Large intestine (tissue), 3 donors: ENCODE data around the gene ERVFRD-1. TPM values are rescaled to one million over a fixed set of nuclear protein-coding genes. Genes with fewer than 3 reads are reported as not detected.

ENCODE experiments used
- DNase-seq, 2 donors: peaks; one replicate each; pipeline versions ENCODE4 v3.0.0 to v3.0.0-alpha.2; 2013
- H3K27ac ChIP-seq: one replicate; pipeline ENCODE4 v1.5.1; 2013; ENCODE audit warnings: low read length
- H3K27me3 ChIP-seq: 2 replicates; pipeline ENCODE4 v1.6.1; 2013; ENCODE audit warnings: low read length; ENCODE audit not compliant: control insufficient read depth, insufficient read depth
- H3K36me3 ChIP-seq: 2 replicates; pipeline ENCODE4 v1.6.1; 2013; ENCODE audit warnings: low read length; ENCODE audit not compliant: control insufficient read depth, insufficient read depth
- H3K4me1 ChIP-seq: one replicate; pipeline ENCODE4 v1.6.1; 2013; ENCODE audit warnings: low read length; ENCODE audit not compliant: control insufficient read depth, insufficient read depth
- H3K4me3 ChIP-seq: one replicate; pipeline ENCODE4 v1.5.1; 2013; ENCODE audit warnings: low read length
- H3K9me3 ChIP-seq: one replicate; pipeline ENCODE4 v1.6.1; 2013; ENCODE audit warnings: mild to moderate bottlenecking, low read depth, low read length, moderate library complexity; ENCODE audit not compliant: control insufficient read depth
- WGBS: methylation state at CpG from one replicate; pipeline ENCODE4 v1.1.5; 2013; ENCODE audit warnings: low lambda C conversion rate; ENCODE audit not compliant: insufficient coverage; 5-methylcytosine and 5-hydroxymethylcytosine counted together
- polyA plus RNA-seq: library from polyadenylated mRNA; unstranded; fragments of 120-200 nt; gene quantifications from one replicate; pipeline ENCODE4 v1.2.1, GENCODE V29; 2013

Gene ERVFRD-1
- polyA plus RNA-seq, 1 donor, result 1.3 TPM

DNA sequence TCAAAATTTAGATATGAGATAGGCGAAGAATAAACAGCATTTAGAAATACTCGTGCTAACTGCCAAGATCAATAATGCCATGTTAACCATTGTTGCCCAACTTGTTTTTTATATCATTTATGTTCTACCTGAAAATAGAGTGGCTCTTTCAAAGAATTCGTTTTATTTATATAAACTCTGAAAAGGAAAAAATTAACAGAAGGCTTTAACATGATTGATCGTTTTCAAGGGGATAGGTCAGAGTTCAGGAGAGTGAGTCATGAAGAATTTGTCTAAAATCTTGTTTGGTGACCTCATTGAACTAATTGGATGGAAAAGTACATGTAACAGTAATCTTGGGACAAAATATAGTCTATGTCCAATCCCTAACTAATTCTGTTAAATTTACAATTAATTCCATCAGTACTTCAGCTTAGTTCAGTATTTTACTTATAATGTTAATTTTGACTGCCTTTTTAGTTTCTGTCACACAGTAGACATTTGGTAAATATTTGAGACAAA lies 56.3 kb downstream of the ERVFRD-1 start:
- Histone ChIP-seq H3K9me3 (no peaks in the 10 kb centered on the region), H3K4me1 (no peaks in the 10 kb centered on the region), H3K36me3 (no peaks in the 10 kb centered on the region), H3K4me3 (no peak overlapping the region), H3K27ac (no peak overlapping the region), H3K27me3 (no peaks in the 10 kb centered on the region)
- 46% methylated on average over 4 of the region's 4 CpGs for WGBS
- no peak for DNase-seq

DNA sequence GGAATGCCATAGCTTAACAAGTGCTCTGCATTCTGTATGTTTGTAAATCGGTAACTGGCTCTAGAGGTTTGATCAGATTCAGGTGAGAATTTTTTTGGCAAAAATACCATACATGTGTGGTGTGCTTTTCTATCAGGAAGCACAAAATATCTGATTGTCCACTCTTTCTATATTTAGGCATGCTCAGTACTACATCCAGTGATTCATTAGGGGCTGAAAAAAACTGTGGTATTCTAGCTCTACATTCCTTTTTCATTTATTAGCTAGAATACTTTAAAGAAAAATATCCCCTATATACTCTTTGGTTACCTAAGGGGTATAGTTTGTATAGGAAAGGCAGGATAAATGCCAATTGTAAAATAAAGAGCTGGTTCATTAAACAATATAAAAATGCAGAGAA lies 56.8 kb downstream of the ERVFRD-1 start:
- Histone ChIP-seq H3K27ac (no peak overlapping the region), H3K4me1 (no peaks in the 10 kb centered on the region), H3K9me3 (no peaks in the 10 kb centered on the region), H3K27me3 (no peaks in the 10 kb centered on the region), H3K4me3 (no peak overlapping the region), H3K36me3 (no peaks in the 10 kb centered on the region)
- DNase-seq, result no peak
- no CpG with 5 or more reads among the region's 1 CpG for WGBS

GRCh38 chr6:11053307-11053706 lies 58.2 kb downstream of the ERVFRD-1 start:
- H3K9me3 ChIP-seq, result no peaks in the 10 kb centered on the region
- no peak overlapping the region for H3K27ac ChIP-seq
- no peak overlapping the region for H3K4me3 ChIP-seq
- H3K27me3 ChIP-seq, result no peaks in the 10 kb centered on the region
- H3K4me1 ChIP-seq, result no peaks in the 10 kb centered on the region
- DNase-seq, result no peak
- no peaks in the 10 kb centered on the region for H3K36me3 ChIP-seq
- WGBS, result no CpG with 5 or more reads among the region's 5 CpGs

Other genes with a start within 250 kb of the ERVFRD-1 start
- gene GCM2, start 229.7 kb downstream of the ERVFRD-1 start, polyA plus RNA-seq, result not detected
- 1.4 TPM for gene SYCP2L, start 224.7 kb downstream of the ERVFRD-1 start, polyA plus RNA-seq
- gene ELOVL2, start 67.4 kb downstream of the ERVFRD-1 start, polyA plus RNA-seq, result 6.7 TPM
- gene SMIM13, start 17.9 kb downstream of the ERVFRD-1 start, polyA plus RNA-seq, result 13.0 TPM
- 12.9 TPM for gene NEDD9, start 120.9 kb upstream of the ERVFRD-1 start, polyA plus RNA-seq